ENCODE results near the gene MTUS2.

Gene MTUS2

GRCh38 chr13:29484236-29484635 is 664.1 kb downstream of the MTUS2 start:
- Histone ChIP-seq H3K27me3 (ENCODE audit: insufficient read depth, poor library complexity, severe bottlenecking) (no peaks in the 10 kb centered on the region), H3K4me3 (replicated peaks; ENCODE audit: insufficient read depth, low read length) (no peak overlapping the region), H3K27ac (replicated peaks) (no peak overlapping the region)
- TF ChIP-seq, protein P1, sequence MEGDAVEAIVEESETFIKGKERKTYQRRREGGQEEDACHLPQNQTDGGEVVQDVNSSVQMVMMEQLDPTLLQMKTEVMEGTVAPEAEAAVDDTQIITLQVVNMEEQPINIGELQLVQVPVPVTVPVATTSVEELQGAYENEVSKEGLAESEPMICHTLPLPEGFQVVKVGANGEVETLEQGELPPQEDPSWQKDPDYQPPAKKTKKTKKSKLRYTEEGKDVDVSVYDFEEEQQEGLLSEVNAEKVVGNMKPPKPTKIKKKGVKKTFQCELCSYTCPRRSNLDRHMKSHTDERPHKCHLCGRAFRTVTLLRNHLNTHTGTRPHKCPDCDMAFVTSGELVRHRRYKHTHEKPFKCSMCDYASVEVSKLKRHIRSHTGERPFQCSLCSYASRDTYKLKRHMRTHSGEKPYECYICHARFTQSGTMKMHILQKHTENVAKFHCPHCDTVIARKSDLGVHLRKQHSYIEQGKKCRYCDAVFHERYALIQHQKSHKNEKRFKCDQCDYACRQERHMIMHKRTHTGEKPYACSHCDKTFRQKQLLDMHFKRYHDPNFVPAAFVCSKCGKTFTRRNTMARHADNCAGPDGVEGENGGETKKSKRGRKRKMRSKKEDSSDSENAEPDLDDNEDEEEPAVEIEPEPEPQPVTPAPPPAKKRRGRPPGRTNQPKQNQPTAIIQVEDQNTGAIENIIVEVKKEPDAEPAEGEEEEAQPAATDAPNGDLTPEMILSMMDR (IDR thresholded peaks at IDR 0.05; ENCODE audit: insufficient read depth, low read length): no peak
- TF ChIP-seq POLR2AphosphoS5 (IDR thresholded peaks at IDR 0.05; ENCODE audit: low read depth) (no peak), GABPA (IDR thresholded peaks at IDR 0.05; ENCODE audit: low read depth) (no peak), REST (IDR thresholded peaks at IDR 0.05; ENCODE audit: insufficient replicate concordance, low read depth) (no peak), SPI1 (IDR thresholded peaks at IDR 0.05; ENCODE audit: borderline replicate concordance, low read depth) (no peak)
- no peak for DNase-seq (ENCODE audit: low read depth in 1 of 2, low spot score in 1 of 2)

DNA sequence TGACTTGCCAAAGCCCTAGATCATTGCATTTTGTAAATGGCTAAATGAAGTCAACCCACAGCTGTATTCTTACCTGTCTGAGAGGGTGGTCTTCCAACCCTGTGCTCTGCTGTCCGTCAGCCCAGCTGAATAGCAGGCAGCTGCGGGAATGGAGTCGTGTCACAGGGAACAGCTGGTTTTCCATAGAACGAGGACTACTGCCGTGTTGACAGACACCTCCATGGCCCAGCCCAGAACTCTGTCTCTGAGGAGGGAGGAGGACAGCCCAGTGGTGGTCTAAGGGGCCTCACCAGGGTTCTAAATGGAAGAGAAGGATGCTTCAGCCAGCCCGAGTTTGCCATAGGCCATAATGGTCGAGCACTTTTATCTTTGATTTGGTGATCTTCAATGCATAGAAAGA is 664.7 kb downstream of the MTUS2 start:
- Histone ChIP-seq H3K4me3 (replicated peaks; ENCODE audit: insufficient read depth, low read length) (no peak overlapping the region), H3K27ac (replicated peaks) (no peak overlapping the region), H3K27me3 (ENCODE audit: insufficient read depth, poor library complexity, severe bottlenecking) (no peaks in the 10 kb centered on the region)
- DNase-seq (ENCODE audit: low read depth in 1 of 2, low spot score in 1 of 2): no peak
- no peak for TF ChIP-seq REST (IDR thresholded peaks at IDR 0.05; ENCODE audit: insufficient replicate concordance, low read depth)
- no peak for TF ChIP-seq POLR2AphosphoS5 (IDR thresholded peaks at IDR 0.05; ENCODE audit: low read depth)
- no peak for TF ChIP-seq SPI1 (IDR thresholded peaks at IDR 0.05; ENCODE audit: borderline replicate concordance, low read depth)
- TF ChIP-seq, protein P1 (IDR thresholded peaks at IDR 0.05; ENCODE audit: insufficient read depth, low read length): no peak
- no peak for TF ChIP-seq GABPA (IDR thresholded peaks at IDR 0.05; ENCODE audit: low read depth)

GRCh38 chr13:29486551-29486950 is 666.4 kb downstream of the MTUS2 start:
- DNase-seq (ENCODE audit: low read depth in 1 of 2, low spot score in 1 of 2): no peak
- H3K27ac ChIP-seq (replicated peaks): no peak overlapping the region
- no peak overlapping the region for H3K4me3 ChIP-seq (replicated peaks; ENCODE audit: insufficient read depth, low read length)
- TF ChIP-seq, protein P1 (IDR thresholded peaks at IDR 0.05; ENCODE audit: insufficient read depth, low read length): no peak
- no peak for TF ChIP-seq POLR2AphosphoS5 (IDR thresholded peaks at IDR 0.05; ENCODE audit: low read depth)
- TF ChIP-seq REST (IDR thresholded peaks at IDR 0.05; ENCODE audit: insufficient replicate concordance, low read depth): no peak
- TF ChIP-seq GABPA (IDR thresholded peaks at IDR 0.05; ENCODE audit: low read depth): no peak
- TF ChIP-seq SPI1 (IDR thresholded peaks at IDR 0.05; ENCODE audit: borderline replicate concordance, low read depth): no peak
- H3K27me3 ChIP-seq (ENCODE audit: insufficient read depth, poor library complexity, severe bottlenecking): no peaks in the 10 kb centered on the region

All from HL-60 (cell line).